B cell (primary cell): Measurements from ENCODE around the gene SLC3A2. TPM values are rescaled to one million over a fixed set of nuclear protein-coding genes. Genes with fewer than 3 reads are reported as not detected.

Experiments used
- ATAC-seq: fragments of 200-7000 bp; cut with Tn5 transposase; one replicate; pipeline ENCODE4 v1.10.0; 2021; ENCODE audit warnings: low read depth, mild to moderate bottlenecking, moderate number of reproducible peaks, moderate library complexity
- CTCF ChIA-PET: fragments of 350-600 bp; sonication (Branson Sonifier 250); formaldehyde crosslinking; loops from one replicate; lab custom pipeline; 2021; ENCODE audit warnings: antibody characterized with exemption, inconsistent platforms; lab: Charles Lee
- POLR2A ChIA-PET: fragments of 350-600 bp; sonication (Branson Sonifier 250); formaldehyde crosslinking; loops from one replicate; lab custom pipeline; 2021; ENCODE audit warnings: antibody characterized with exemption; lab: Charles Lee
- DNase-seq: peaks from one replicate; pipeline ENCODE4 v3.0.0; 2013
- H2AFZ ChIP-seq: 2 replicates; pipeline ENCODE4 v1.6.1; 2012; ENCODE audit warnings: mild to moderate bottlenecking, low read depth, low read length; ENCODE audit not compliant: insufficient read depth, poor library complexity, severe bottlenecking
- H3K27ac ChIP-seq, 2 donors: 1 replicate in 1 of 2; 2 replicates in 1 of 2; pipeline ENCODE4 v1.5.1; 2012 to 2013; ENCODE audit warnings: low read length in 2 of 2, mild to moderate bottlenecking in 2 of 2, moderate library complexity in 1 of 2
- H3K27me3 ChIP-seq, 4 experiments: fragments of 200-600 bp in 1 of 4; sonication (generic) in 1 of 4; replicated peaks in 1 of 4; 1 replicate in 2 of 4; 2 replicates in 2 of 4; pipeline versions ENCODE4 v1.6.1 to v1.7.0; 2013 to 2016; ENCODE audit warnings: low read length in 3 of 4, mild to moderate bottlenecking in 2 of 4, mixed read lengths in 1 of 4, moderate library complexity in 1 of 4; ENCODE audit not compliant: insufficient read depth in 4 of 4, control insufficient read depth in 3 of 4; ENCODE audit errors: control extremely low read depth in 1 of 4
- H3K36me3 ChIP-seq, 2 experiments: replicated peaks in 1 of 2; 1 replicate in 1 of 2; 2 replicates in 1 of 2; pipeline versions ENCODE4 v1.6.1 to v1.7.1; 2013; ENCODE audit warnings: low read length in 1 of 2; ENCODE audit not compliant: insufficient read depth in 2 of 2, control insufficient read depth in 1 of 2; ENCODE audit errors: control extremely low read depth in 1 of 2, extremely low read depth in 1 of 2
- H3K4me1 ChIP-seq, 2 donors: fragments of 200-600 bp in 1 of 2; sonication (generic) in 1 of 2; 1 replicate in 1 of 2; 2 replicates in 1 of 2; pipeline versions ENCODE4 v1.5.1 to v1.6.1; 2013 to 2017; ENCODE audit warnings: low read length in 2 of 2; ENCODE audit not compliant: control insufficient read depth in 2 of 2, insufficient read depth in 2 of 2
- H3K4me2 ChIP-seq: replicated peaks from 2 replicates; pipeline ENCODE3; 2012; ENCODE audit warnings: mild to moderate bottlenecking, low read depth, low read length; ENCODE audit not compliant: poor library complexity, severe bottlenecking
- H3K4me3 ChIP-seq, 5 experiments: fragments of 200-600 bp in 1 of 5; sonication (generic) in 1 of 5; 1 replicate in 3 of 5; 2 replicates in 2 of 5; pipeline versions ENCODE4 v1.5.1 to v1.7.0; 2011 to 2016; ENCODE audit warnings: low read length in 4 of 5, mild to moderate bottlenecking in 4 of 5, low read depth in 2 of 5, control low read depth in 1 of 5, moderate library complexity in 1 of 5; ENCODE audit not compliant: insufficient read depth in 1 of 5; ENCODE audit errors: control extremely low read depth in 1 of 5, extremely low read depth in 1 of 5
- H3K79me2 ChIP-seq: fragments of 200-600 bp; sonication (generic); one replicate; pipeline ENCODE4 v1.6.0; 2016; ENCODE audit warnings: low read length; ENCODE audit not compliant: control insufficient read depth, insufficient read depth
- H3K9ac ChIP-seq: fragments of 200-600 bp; sonication (generic); 2 replicates; pipeline ENCODE4 v1.6.1; 2017; ENCODE audit warnings: mild to moderate bottlenecking, low read length, moderate library complexity
- H3K9me3 ChIP-seq, 3 donors: one replicate each; pipeline versions ENCODE4 v1.6.1 to v1.7.1; 2013; ENCODE audit warnings: low read length in 2 of 3; ENCODE audit not compliant: control insufficient read depth in 2 of 3, insufficient read depth in 1 of 3; ENCODE audit errors: control extremely low read depth in 1 of 3
- H4K20me1 ChIP-seq: 2 replicates; pipeline ENCODE4 v1.6.0; 2012; ENCODE audit warnings: mild to moderate bottlenecking, low read length; ENCODE audit not compliant: insufficient read depth, control insufficient read depth, poor library complexity, severe bottlenecking
- H3K27ac Mint-ChIP-seq: one replicate; pipeline ENCODE4 v1.8.0; 2021; ENCODE audit warnings: mixed read lengths
- H3K27me3 Mint-ChIP-seq: one replicate; pipeline ENCODE4 v1.8.0; 2021; ENCODE audit warnings: mixed read lengths
- H3K4me1 Mint-ChIP-seq: one replicate; pipeline ENCODE4 v1.8.0; 2021; ENCODE audit warnings: mixed read lengths
- H3K4me3 Mint-ChIP-seq: one replicate; pipeline ENCODE4 v1.8.0; 2021; ENCODE audit warnings: mixed read lengths
- H3K9me3 Mint-ChIP-seq: one replicate; pipeline ENCODE4 v1.8.0; 2022; ENCODE audit warnings: mixed read lengths; ENCODE audit not compliant: insufficient read depth
- EZH2 ChIP-seq: IDR thresholded peaks from 2 replicates; pipeline ENCODE4 v1.6.1; 2012; ENCODE audit warnings: borderline replicate concordance, low read depth, mild to moderate bottlenecking, moderate library complexity, low read length; ENCODE audit not compliant: insufficient read depth, poor library complexity, severe bottlenecking
- WGBS: methylation state at CpG from one replicate; pipeline ENCODE4 v1.1.5; 2013; ENCODE audit warnings: missing lambda C conversion rate; ENCODE audit not compliant: insufficient coverage; 5-methylcytosine and 5-hydroxymethylcytosine counted together
- intact Hi-C: fragments of 100-400 bp; cut with micrococcal nuclease; formaldehyde crosslinking; loops from one replicate; pipeline ENCODE4 v1.10.0; 2022
- polyA plus RNA-seq: library from polyadenylated mRNA; depleted of rRNA; stranded (reverse); fragments of >200 nt; gene quantifications from 2 replicates; pipeline ENCODE4 v1.2.3, GENCODE V29; 2012
- total RNA-seq, 2 donors: library from RNA; stranded (reverse); fragments of 120-200 nt in 1 of 2; gene quantifications; 1 replicate in 1 of 2; 2 replicates in 1 of 2; pipeline versions ENCODE4 v1.2.3 to v1.2.4, GENCODE V29; 2013 to 2022
- TF ChIP-seq, protein P1 (sequence below): fragments of 200-600 bp; IDR thresholded peaks from one replicate; pipeline ENCODE4 v1.8.0; 2022; ENCODE audit warnings: antibody characterized with exemption, mild to moderate bottlenecking

Gene SLC3A2
- total and polyA plus RNA-seq, 2 donors (not counting 1 experiment from before 2014, with no cell fraction given): 92.0 to 148 TPM

GRCh38 chr11:62855571-62856332 is 24.9 kb upstream of the SLC3A2 start:
- peaks cover 50% of the 10 kb centered on the region for H3K79me2 ChIP-seq
- intact Hi-C loops: loop anchor here (1.0 to 5.0 kb wide), 7 partner anchors 13 to 148 kb away; partner anchors contain the start of genes BSCL2, GNG3, HNRNPUL2 and NXF1
- peak overlapping the region; percentile 65 to 84 for H3K27ac ChIP-seq
- H2AFZ ChIP-seq: peak overlapping the region; percentile 95
- peak overlapping the region; percentile 95 for H3K4me2 ChIP-seq
- WGBS: under 1% methylated on average over 54 of the region's 54 CpGs
- Mint-ChIP-seq H3K27me3 (no peaks in the 10 kb centered on the region), H3K9me3 (no peaks in the 10 kb centered on the region), H3K4me1 (peaks cover 60% of the 10 kb centered on the region), H3K4me3 (peak overlapping the region; percentile 99), H3K27ac (peak overlapping the region; percentile 98)
- no peaks in the 10 kb centered on the region for H3K27me3 ChIP-seq
- no peaks in the 10 kb centered on the region for H3K9me3 ChIP-seq
- peak overlapping the region; percentile 68 to 100 (median 99) for H3K4me3 ChIP-seq
- DNase-seq (peak; percentile 99), ATAC-seq (peak; percentile 92)
- ChIA-PET POLR2A (interaction anchor here (0.5 to 5.2 kb wide), 18 partner anchors 15 to 265 kb away, joined by 3 to 159 read pairs (median 8); partner anchors contain the start of genes HNRNPUL2, LBHD1, SLC3A2 and STX5), CTCF (interaction anchor here (0.6 to 3.6 kb wide), 19 partner anchors 8 to 461 kb away, joined by 3 to 36 read pairs (median 5); partner anchors contain the start of genes HNRNPUL2, SLC3A2, STX5 and TEX54)
- H3K4me1 ChIP-seq: peaks cover 39 to 58% of the 10 kb centered on the region in 2 donors
- peak overlapping the region; percentile 97 for H3K9ac ChIP-seq
- H3K36me3 ChIP-seq: peaks cover 17 to 39% of the 10 kb centered on the region in 2 experiments
- H4K20me1 ChIP-seq: peaks cover 26% of the 10 kb centered on the region
- TF ChIP-seq EZH2: no peak
- TF ChIP-seq, protein P1, sequence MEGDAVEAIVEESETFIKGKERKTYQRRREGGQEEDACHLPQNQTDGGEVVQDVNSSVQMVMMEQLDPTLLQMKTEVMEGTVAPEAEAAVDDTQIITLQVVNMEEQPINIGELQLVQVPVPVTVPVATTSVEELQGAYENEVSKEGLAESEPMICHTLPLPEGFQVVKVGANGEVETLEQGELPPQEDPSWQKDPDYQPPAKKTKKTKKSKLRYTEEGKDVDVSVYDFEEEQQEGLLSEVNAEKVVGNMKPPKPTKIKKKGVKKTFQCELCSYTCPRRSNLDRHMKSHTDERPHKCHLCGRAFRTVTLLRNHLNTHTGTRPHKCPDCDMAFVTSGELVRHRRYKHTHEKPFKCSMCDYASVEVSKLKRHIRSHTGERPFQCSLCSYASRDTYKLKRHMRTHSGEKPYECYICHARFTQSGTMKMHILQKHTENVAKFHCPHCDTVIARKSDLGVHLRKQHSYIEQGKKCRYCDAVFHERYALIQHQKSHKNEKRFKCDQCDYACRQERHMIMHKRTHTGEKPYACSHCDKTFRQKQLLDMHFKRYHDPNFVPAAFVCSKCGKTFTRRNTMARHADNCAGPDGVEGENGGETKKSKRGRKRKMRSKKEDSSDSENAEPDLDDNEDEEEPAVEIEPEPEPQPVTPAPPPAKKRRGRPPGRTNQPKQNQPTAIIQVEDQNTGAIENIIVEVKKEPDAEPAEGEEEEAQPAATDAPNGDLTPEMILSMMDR: no peak
